Measurements from ENCODE around the gene NAXE.

NAXE gene

DNA sequence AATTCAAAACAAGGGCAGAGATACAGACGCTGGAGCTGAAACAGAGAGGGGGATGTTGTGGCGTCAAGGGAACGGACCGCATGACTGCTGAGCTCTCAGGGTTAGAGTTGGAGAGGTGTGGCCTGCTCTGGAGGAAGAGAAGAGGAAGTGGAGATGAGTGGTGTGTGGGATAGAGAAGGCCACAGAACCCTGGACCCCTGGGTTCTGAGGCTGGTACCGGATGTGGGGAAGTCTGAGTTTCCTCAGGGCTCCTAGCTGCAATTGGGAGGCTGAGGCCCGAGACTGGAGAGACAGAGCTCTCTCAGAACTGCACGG lies 52.2 kb downstream of the NAXE start:
- no peak for TF ChIP-seq EZH2phosphoT487 (IDR thresholded peaks at IDR 0.05; ENCODE audit: low read length)
- no peak for TF ChIP-seq EZH2 (optimal IDR thresholded peaks at IDR 0.05; ENCODE audit: low read depth, low read length)
- TF ChIP-seq, protein P1, sequence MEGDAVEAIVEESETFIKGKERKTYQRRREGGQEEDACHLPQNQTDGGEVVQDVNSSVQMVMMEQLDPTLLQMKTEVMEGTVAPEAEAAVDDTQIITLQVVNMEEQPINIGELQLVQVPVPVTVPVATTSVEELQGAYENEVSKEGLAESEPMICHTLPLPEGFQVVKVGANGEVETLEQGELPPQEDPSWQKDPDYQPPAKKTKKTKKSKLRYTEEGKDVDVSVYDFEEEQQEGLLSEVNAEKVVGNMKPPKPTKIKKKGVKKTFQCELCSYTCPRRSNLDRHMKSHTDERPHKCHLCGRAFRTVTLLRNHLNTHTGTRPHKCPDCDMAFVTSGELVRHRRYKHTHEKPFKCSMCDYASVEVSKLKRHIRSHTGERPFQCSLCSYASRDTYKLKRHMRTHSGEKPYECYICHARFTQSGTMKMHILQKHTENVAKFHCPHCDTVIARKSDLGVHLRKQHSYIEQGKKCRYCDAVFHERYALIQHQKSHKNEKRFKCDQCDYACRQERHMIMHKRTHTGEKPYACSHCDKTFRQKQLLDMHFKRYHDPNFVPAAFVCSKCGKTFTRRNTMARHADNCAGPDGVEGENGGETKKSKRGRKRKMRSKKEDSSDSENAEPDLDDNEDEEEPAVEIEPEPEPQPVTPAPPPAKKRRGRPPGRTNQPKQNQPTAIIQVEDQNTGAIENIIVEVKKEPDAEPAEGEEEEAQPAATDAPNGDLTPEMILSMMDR (IDR thresholded peaks at IDR 0.05; ENCODE audit: low read length) = no peak
- H3K79me2 ChIP-seq (ENCODE audit: low read length) = no peaks in the 10 kb centered on the region
- no peak overlapping the region for H3K9ac ChIP-seq (ENCODE audit: low read length)
- H3K4me1 ChIP-seq (ENCODE audit: low read length) = no peaks in the 10 kb centered on the region
- H3K36me3 ChIP-seq (replicated peaks; ENCODE audit: insufficient read depth, low read length) = 0 out of 2 replicates have a peak, but pooled peaks cover 13% of the 10 kb centered on the region
- H3K9me3 ChIP-seq (replicated peaks; ENCODE audit: insufficient read depth, low read length) = no peaks in the 10 kb centered on the region
- H4K20me1 ChIP-seq (ENCODE audit: insufficient read depth, low read length) = 0 out of 2 replicates have a peak, but pooled peaks cover 7% of the 10 kb centered on the region
- H3K9me2 ChIP-seq (replicated peaks; ENCODE audit: insufficient read depth, low read length) = no peaks in the 10 kb centered on the region
- H3K27me3 ChIP-seq (replicated peaks; ENCODE audit: insufficient read depth, low read length) = no peaks in the 10 kb centered on the region
- peaks cover 13% of the 10 kb centered on the region for H3F3A ChIP-seq (ENCODE audit: insufficient read depth, low read length)
- H3K27ac ChIP-seq (ENCODE audit: low read length) = no peak overlapping the region
- H3K4me3 ChIP-seq (ENCODE audit: low read length) = no peak overlapping the region
- H3K4me2 ChIP-seq (ENCODE audit: low read depth, low read length) = no peak overlapping the region
- no peak overlapping the region for H2AFZ ChIP-seq (ENCODE audit: low read length)
- DNase-seq = no peak

Measured in MM.1S (cell line).